ENCODE measurements around the gene C4orf54. TPM values are rescaled to one million over a fixed set of nuclear protein-coding genes. Genes with fewer than 3 reads are reported as not detected.

C4orf54 gene
- total and polyA plus RNA-seq, 2 of the 8 experiments (the other 6 are each of a cell fraction or from before 2014, with no cell fraction given), result not detected

- H2BK20ac ChIP-seq (ENCODE audit: low read length), result no peak overlapping the region
- H3K36me3 ChIP-seq (ENCODE audit: control insufficient read depth in 2 of 4, insufficient read depth in 4 of 4, low read length in 3 of 4), result no peaks in the 10 kb centered on the region
Observed at GRCh38 chr4:99625369-99625768, 32.3 kb downstream of the C4orf54 start.

More at GRCh38 chr4:99625369-99625768, 32.3 kb downstream of the C4orf54 start:
- ChIA-PET CTCF (ENCODE audit: partially characterized antibody) (interaction anchor here (1.1 to 2.2 kb wide), 2 partner anchors 183 to 186 kb away, joined by 3 to 8 read pairs; no protein-coding TSS in a partner anchor), POLR2A (ENCODE audit: partially characterized antibody) (no interaction called here)
- H3K9ac ChIP-seq (replicated peaks in 1 of 4; ENCODE audit: extremely low read depth in 1 of 4, low read depth in 3 of 4, low read length in 3 of 4), result no peak overlapping the region
- no peaks in the 10 kb centered on the region for H3K27me3 ChIP-seq (replicated peaks in 1 of 4; ENCODE audit: control insufficient read depth in 3 of 4, extremely low read depth in 1 of 4, insufficient read depth in 3 of 4, low read length in 3 of 4)
- H2BK120ac ChIP-seq (replicated peaks; ENCODE audit: low read depth, low read length), result no peak overlapping the region
- no peak overlapping the region for H3K27ac ChIP-seq (ENCODE audit: low read depth, low read length)
- no peaks in the 10 kb centered on the region for H3K9me3 ChIP-seq (ENCODE audit: insufficient read depth in 2 of 2, low read depth in 1 of 2, low read length in 1 of 2)
- TF ChIP-seq FOSL1 (IDR thresholded peaks at IDR 0.05; ENCODE audit: insufficient read depth, low read depth, low read length) (no peak), SIN3A (conservative IDR thresholded peaks at IDR 0.05 in 1 of 2, IDR thresholded peaks at IDR 0.05 in 1 of 2; ENCODE audit: low read depth in 1 of 2, low read length in 2 of 2) (no peak), CBX5 (IDR thresholded peaks at IDR 0.05; ENCODE audit: low read depth, low read length) (no peak)
- no peak overlapping the region for H3K18ac ChIP-seq (ENCODE audit: extremely low read depth, low read length)
- no peaks in the 10 kb centered on the region; the same call in 1 of the 2 replicates for H3K23me2 ChIP-seq (ENCODE audit: low read depth, low read length)
- no peak overlapping the region for H3K4me3 ChIP-seq (ENCODE audit: extremely low read depth in 1 of 4, insufficient read depth in 2 of 4, low read depth in 3 of 4, low read length in 4 of 4)
- H3K79me1 ChIP-seq (ENCODE audit: low read depth, low read length), result no peaks in the 10 kb centered on the region
- H3K79me2 ChIP-seq (ENCODE audit: control insufficient read depth in 1 of 2, insufficient read depth in 2 of 2, low read length in 2 of 2), result no peaks in the 10 kb centered on the region
- FAIRE-seq (no peak), DNase-seq (ENCODE audit: low read depth in 1 of 2, low spot score in 2 of 2) (no peak)
- 85% methylated on average over 5 of the region's 5 CpGs; no CpG with 5 or more reads in 1 of the 2 experiments for WGBS, 2 experiments (ENCODE audit: extremely low coverage in 1 of 2, insufficient coverage in 1 of 2, insufficient read length in 1 of 2, insufficient replicate concordance in 2 of 2, low coverage in 1 of 2, low lambda C conversion rate in 2 of 2, missing lambda C conversion rate in 1 of 2)
- H3K4me1 ChIP-seq (replicated peaks in 1 of 4; ENCODE audit: control insufficient read depth in 3 of 4, insufficient read depth in 4 of 4, low read length in 3 of 4), result peaks cover 0 to 8% (median 3%) of the 10 kb centered on the region in 4 experiments; a peak in 2 of 7 replicates
- no peak overlapping the region for H4K5ac ChIP-seq (ENCODE audit: insufficient read length, low read depth, low read length)
- H4K20me1 ChIP-seq (replicated peaks in 1 of 2; ENCODE audit: control insufficient read depth in 1 of 2, insufficient read depth in 2 of 2, low read length in 2 of 2), result no peaks in the 10 kb centered on the region
- H4K8ac ChIP-seq (ENCODE audit: extremely low read depth, insufficient read depth, low read length), result no peak overlapping the region
- H2BK12ac ChIP-seq (ENCODE audit: low read depth, low read length), result no peak overlapping the region
- no peak overlapping the region for H3K4me2 ChIP-seq (ENCODE audit: insufficient read depth in 1 of 2, low read depth in 2 of 2, low read length in 2 of 2)
- H3K23ac ChIP-seq (ENCODE audit: insufficient read length), result no peak overlapping the region
- H2BK5ac ChIP-seq (ENCODE audit: low read depth, low read length), result no peak overlapping the region
- H2BK15ac ChIP-seq (ENCODE audit: low read length), result no peak overlapping the region
- H3K4ac ChIP-seq (replicated peaks; ENCODE audit: insufficient read length, low read depth, low read length), result no peak overlapping the region
- H3K56ac ChIP-seq (replicated peaks; ENCODE audit: insufficient read length, low read depth, low read length), result no peak overlapping the region
- no peak overlapping the region for H2AK5ac ChIP-seq (ENCODE audit: low read depth, low read length)
- H3K14ac ChIP-seq (ENCODE audit: insufficient read length), result no peak overlapping the region
- H4K91ac ChIP-seq (replicated peaks; ENCODE audit: insufficient read length, low read length), result no peak overlapping the region
- no peak overlapping the region for H2AFZ ChIP-seq (ENCODE audit: low read length)
